SKM-1 (cell line): ENCODE results near the gene DAGLA.
"Not testable (repeated sequence)": the region's sequence is repeated elsewhere in the genome, so short reads cannot be mapped to it uniquely, and the experiment has no call there.

Source experiments
- DNase-seq: peaks from one replicate; lab custom pipeline; 2025; ENCODE audit not compliant: unreplicated experiment; lab: John Stamatoyannopoulos, UW

The DAGLA gene, protein sequence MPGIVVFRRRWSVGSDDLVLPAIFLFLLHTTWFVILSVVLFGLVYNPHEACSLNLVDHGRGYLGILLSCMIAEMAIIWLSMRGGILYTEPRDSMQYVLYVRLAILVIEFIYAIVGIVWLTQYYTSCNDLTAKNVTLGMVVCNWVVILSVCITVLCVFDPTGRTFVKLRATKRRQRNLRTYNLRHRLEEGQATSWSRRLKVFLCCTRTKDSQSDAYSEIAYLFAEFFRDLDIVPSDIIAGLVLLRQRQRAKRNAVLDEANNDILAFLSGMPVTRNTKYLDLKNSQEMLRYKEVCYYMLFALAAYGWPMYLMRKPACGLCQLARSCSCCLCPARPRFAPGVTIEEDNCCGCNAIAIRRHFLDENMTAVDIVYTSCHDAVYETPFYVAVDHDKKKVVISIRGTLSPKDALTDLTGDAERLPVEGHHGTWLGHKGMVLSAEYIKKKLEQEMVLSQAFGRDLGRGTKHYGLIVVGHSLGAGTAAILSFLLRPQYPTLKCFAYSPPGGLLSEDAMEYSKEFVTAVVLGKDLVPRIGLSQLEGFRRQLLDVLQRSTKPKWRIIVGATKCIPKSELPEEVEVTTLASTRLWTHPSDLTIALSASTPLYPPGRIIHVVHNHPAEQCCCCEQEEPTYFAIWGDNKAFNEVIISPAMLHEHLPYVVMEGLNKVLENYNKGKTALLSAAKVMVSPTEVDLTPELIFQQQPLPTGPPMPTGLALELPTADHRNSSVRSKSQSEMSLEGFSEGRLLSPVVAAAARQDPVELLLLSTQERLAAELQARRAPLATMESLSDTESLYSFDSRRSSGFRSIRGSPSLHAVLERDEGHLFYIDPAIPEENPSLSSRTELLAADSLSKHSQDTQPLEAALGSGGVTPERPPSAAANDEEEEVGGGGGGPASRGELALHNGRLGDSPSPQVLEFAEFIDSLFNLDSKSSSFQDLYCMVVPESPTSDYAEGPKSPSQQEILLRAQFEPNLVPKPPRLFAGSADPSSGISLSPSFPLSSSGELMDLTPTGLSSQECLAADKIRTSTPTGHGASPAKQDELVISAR

DNA sequence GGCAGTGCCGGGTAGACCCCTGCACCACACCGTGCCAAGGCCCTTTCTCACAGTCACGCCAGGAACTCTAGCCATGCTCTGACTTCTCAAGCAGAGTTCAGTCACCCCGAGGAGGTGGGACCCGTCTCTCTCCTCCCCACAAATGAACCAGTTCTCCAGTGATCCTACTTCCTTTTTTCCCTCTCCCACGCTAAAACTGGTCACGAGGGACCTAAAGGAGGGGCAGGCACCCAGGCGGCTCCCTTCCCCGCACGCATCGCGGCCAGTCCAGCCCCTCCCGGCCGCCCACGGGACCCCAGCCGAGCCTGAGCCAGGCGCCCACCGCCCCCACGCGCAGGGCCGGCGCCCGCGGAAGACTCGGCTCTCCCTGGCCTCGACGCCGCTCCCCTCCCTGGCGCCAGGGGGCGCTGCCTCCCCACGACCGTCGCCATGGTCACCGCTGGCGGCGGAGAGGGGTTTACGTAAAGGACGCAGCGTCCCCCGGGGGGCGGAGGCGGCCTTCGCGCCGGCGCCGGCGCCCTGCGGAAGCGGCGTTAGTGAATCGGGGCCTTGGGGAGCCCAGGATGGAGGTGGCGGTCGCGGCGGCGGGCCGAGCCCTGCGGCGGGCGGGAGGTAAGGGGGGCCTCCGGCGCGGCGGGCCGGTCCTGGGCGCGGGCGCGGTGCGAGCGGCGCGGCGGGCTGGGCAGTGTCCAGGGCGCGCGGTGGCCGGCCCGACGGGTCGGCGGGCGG lies at the start of gene DAGLA:
Gene DAGLA (plus strand): TSS at position 499 of the 729 bp plus-strand sequence. CDS start 39,765 bp downstream, outside the sequence.
- DNase-seq: peak; percentile 56

GRCh38 chr11:61632096-61632495 lies 48.1 kb upstream of the DAGLA start:
- DNase-seq: no peak

DNA sequence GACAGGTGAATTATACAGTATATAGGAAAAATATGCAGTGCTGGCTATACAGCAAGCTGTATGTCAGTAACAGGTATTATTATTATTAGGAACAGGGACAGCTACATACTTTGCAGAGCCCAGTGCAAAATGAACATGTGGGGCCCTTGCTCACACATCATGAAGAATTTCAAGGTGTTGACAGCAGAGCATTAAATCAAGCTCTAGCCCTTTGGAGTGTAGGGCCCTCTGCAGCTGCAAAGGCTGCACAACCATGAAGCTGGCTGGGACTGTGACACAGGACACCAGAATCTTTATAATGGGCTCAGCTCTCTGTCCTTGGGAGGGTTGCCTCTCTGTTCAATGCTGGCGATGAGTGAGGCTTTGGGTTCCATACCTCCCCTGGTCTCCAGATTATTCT lies 44.9 kb upstream of the DAGLA start:
- DNase-seq: no peak

GRCh38 chr11:61635787-61636186 lies 44.4 kb upstream of the DAGLA start:
- DNase-seq: no peak

DNA sequence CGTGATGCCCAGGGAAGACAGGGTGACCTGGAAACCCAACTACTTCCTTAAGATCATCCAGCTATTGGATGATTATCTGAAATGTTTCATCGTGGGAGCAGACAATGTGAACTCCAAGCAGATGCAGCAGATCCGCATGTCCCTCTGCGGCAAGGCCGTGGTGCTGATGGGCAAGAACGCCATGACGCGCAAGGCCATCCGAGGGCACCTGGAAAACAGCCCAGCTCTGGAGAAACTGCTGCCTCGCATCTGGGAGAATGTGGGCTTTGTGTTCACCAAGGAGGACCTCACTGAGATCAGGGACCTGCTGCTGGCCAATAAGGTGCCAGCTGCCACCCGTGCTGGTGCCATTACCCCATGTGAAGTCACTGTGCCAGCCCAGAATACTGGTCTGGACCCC lies 43.5 kb upstream of the DAGLA start:
- no peak for DNase-seq

GRCh38 chr11:61637277-61637676 lies 42.9 kb upstream of the DAGLA start:
- no peak for DNase-seq

- no peak for DNase-seq
These were observed 40.3 kb upstream of the DAGLA start for GRCh38 chr11:61639816-61640443.

DNA sequence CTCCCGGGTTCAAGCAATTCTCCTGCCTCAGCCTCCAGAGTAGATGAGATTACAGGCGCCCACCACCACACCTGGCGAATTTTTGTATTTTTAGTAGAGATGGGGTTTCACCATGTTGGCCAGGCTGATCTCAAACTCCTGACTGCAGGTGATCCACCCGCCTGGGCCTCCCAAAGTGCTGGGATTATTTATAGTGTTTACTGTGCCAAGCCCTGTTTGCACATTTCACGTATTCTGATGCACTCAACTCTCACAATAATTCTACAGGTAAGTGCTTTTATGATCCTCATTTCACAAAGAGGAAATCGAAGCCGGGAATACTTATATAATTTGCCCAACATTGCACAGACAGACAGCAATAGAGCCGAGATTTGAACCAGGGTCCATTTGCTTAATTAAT lies 38.0 kb upstream of the DAGLA start:
- DNase-seq: no peak

DNA sequence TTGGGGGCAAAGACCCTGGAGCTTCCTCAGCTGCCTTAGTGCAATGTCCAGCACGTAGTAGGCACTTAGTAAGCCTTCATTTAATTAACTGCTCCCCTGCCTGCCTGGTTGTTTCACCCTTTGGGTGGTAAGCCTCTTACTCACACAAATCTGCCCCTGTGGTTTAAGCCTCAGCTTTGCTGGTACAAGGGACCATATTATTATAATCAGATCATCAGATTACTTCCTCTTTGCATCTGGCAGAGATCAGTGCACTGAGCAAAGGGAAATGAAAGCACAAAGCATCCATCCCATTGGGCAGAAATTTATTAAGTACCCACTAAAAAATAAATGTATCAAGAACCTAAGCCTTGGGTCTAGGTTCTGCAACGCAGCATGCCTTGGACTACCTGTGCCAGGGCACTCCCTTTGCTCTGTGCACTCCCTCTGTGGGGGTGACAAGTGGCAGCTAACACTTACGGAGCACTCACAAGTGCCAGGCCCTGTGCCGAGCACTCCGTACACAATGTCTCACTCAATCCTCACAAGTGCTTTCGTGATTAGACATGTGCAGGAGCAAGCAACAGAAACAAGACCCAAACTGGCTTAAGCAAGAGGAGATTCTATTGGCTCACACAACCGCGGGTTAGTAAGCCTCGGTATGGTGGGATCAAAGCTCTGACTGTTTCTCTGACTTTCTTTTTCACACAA lies 34.9 kb upstream of the DAGLA start:
- DNase-seq: no peak

DNA sequence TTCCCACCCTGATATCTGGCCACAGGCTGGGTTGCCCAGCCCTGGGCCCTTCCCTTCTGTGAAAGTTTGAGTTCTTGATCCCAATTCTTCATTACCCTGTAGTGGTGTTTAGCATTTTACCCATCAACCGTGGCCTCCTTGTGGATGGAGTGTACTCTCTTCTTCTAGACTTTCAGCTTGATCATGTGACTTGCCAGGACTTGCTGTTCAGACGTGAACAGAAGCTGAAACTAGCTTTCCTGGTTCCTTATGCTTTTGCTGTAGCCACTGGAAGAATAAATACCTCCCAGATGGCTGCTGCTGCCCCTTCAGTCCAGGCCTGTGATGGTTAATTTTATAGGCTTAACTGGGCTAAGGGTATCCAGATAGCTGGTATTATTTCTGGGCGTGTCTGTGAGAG lies 32.7 kb upstream of the DAGLA start:
- no peak for DNase-seq

GRCh38 chr11:61650781-61651571 lies 29.2 kb upstream of the DAGLA start:
- no peak for DNase-seq

- no peak for DNase-seq
These were observed 28.1 kb upstream of the DAGLA start for GRCh38 chr11:61652135-61652534.

GRCh38 chr11:61654397-61654829 lies 25.8 kb upstream of the DAGLA start:
- peak; percentile 70 for DNase-seq

DNA sequence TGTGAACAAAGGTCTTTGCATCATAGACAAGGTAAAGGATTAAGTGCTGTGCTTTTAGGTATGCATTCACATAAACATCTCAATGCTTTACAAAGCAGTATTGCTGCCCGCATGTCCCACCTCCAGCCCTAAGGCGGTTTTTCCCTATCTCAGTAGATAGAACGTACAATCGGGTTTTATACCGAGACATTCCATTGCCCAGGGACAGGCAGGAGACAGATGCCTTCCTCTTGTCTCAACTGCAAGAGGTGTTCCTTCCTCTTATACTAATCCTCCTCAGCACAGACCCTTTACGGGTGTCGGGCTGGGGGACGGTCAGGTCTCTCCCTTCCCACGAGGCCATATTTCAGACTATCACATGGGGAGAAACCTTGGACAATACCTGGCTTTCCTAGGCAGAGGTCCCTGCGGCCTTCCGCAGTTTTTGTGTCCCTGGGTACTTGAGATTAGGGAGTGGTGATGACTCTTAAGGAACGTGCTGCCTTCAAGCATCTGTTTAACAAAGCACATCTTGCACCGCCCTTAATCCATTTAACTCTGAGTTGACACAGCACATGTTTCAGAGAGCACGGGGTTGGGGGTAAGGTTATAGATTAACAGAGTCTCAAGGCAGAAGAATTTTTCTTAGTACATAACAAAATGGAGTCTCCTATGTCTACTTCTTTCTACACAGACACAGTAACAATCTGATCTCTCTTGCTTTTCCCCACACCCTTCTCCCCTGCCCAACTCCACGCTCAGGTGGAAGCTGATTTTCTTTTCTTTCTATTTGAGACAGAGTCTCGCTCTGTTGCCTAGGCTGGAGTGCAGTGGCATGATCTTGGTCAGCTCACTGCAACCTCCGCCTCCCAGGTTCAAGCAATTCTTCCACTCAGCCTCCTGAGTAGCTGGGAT lies 24.7 kb upstream of the DAGLA start:
- not testable (repeated sequence) for DNase-seq

DNA sequence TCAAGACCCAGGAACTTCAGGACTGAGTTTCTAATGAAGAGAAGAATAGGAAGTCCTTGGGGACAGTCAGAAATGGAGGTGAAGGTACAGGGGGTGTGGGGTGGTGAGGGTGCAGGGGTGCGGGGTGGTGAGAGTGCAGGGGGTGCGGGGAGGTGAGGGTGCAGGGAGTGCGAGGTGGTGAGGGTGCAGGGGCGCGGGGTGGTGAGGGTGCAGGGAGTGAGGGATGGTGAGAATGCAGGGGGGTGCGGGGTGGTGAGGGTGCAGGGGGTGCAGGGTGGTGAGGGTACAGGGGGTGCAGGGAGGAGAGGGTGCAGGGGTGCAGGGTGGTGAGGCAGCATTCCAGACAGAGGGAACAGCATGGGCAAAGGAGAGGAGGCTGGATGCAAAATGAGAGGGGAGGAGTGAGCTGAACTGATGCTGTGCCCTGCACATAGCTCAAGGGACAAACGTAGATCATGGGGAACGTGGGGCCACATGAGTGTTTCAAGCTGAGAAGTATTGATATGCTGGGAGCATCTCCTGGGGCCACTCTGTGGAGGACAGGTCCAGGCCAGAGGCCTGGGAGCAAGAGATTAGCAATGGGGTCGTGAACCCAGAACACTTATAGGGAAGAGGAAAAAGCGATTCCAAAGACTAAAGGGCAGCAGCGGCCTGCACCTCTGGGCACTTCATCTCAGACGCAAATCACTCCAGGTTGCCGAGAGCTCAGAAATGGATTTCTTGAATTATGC lies 23.7 kb upstream of the DAGLA start:
- no peak for DNase-seq

GRCh38 chr11:61657566-61658290 lies 22.5 kb upstream of the DAGLA start:
- no peak for DNase-seq
